Measurements from ENCODE around the gene MYL12A.

DNA sequence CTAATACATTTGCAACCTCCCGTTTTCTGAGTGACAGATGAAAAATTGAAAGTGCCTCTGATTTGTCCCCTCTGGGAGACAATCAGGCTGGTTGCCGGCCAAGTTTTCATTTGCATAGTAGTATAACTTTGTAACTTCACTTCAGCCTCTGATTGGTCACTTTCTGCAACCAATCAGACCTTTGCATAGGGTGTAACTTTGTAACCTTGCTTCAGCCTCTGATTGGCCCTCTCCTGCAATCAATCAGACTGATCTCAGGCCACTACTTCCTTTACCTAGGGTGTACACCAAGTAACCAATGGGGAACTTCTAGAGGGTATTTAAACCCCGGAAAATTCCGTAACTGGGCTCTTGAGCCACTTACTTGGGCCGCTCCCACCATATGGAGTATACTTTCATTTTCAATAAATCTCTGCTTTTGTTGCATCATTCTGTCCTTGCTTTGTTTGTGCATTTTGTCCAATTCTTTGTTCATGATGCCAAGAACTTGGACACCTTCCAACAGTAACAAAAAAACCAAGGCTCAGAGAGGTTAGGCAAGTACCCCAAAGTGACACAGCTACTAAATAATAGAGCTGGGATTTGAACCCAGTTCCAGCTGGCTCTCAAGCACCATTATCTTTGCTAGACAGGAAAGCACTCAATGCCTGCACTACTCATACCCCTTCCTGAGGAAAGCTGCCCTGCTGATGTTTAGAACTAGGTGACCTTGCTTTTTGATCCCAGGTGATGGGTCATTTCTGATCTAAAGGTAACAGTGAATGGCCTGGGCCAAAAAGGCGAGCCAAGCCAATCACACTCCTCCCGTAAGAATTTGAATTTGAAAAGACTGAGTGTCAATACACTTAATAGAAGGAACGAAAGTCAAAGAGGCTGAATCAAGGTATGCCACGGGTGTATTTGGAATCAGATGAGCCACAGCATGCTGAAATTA is 16.9 kb upstream of the MYL12A start:
- TF ChIP-seq, protein P1, sequence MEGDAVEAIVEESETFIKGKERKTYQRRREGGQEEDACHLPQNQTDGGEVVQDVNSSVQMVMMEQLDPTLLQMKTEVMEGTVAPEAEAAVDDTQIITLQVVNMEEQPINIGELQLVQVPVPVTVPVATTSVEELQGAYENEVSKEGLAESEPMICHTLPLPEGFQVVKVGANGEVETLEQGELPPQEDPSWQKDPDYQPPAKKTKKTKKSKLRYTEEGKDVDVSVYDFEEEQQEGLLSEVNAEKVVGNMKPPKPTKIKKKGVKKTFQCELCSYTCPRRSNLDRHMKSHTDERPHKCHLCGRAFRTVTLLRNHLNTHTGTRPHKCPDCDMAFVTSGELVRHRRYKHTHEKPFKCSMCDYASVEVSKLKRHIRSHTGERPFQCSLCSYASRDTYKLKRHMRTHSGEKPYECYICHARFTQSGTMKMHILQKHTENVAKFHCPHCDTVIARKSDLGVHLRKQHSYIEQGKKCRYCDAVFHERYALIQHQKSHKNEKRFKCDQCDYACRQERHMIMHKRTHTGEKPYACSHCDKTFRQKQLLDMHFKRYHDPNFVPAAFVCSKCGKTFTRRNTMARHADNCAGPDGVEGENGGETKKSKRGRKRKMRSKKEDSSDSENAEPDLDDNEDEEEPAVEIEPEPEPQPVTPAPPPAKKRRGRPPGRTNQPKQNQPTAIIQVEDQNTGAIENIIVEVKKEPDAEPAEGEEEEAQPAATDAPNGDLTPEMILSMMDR (IDR thresholded peaks at IDR 0.05), result no peak
- TF ChIP-seq POLR2AphosphoS5 (IDR thresholded peaks at IDR 0.05) (no peak), POLR2A (IDR thresholded peaks at IDR 0.05; ENCODE audit: low read depth) (no peak), EP300 (IDR thresholded peaks at IDR 0.05) (no peak)
